GM18498 (cell line): ENCODE data around the gene RTEL1.

Source experiments
- ATAC-seq: cut with Tn5 transposase; IDR thresholded peaks from one replicate; pipeline ENCODE4 v1.9.1; 2021; ENCODE audit warnings: mild to moderate bottlenecking, moderate library complexity; ENCODE audit not compliant: unreplicated experiment

The RTEL1 gene

DNA sequence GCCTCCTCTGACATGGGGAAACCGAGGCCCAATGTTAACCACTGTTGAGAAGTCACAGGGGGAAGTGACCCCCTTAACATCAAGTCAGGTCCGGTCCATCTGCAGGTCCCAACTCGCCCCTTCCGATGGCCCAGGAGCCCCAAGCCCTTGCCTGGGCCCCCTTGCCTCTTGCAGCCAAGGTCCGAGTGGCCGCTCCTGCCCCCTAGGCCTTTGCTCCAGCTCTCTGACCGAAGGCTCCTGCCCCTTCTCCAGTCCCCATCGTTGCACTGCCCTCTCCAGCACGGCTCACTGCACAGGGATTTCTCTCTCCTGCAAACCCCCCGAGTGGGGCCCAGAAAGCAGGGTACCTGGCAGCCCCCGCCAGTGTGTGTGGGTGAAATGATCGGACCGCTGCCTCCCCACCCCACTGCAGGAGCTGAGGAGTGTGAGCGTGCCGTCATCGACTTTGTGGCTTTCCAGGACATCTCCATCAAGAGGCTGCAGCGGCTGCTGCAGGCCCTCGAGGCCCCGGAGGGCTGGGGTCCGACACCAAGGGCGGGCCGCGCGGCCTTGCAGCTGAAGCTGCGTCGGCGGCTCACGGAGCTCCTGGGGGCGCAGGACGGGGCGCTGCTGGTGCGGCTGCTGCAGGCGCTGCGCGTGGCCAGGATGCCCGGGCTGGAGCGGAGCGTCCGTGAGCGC lies 39.9 kb downstream of the RTEL1 start:
- no peak for ATAC-seq

DNA sequence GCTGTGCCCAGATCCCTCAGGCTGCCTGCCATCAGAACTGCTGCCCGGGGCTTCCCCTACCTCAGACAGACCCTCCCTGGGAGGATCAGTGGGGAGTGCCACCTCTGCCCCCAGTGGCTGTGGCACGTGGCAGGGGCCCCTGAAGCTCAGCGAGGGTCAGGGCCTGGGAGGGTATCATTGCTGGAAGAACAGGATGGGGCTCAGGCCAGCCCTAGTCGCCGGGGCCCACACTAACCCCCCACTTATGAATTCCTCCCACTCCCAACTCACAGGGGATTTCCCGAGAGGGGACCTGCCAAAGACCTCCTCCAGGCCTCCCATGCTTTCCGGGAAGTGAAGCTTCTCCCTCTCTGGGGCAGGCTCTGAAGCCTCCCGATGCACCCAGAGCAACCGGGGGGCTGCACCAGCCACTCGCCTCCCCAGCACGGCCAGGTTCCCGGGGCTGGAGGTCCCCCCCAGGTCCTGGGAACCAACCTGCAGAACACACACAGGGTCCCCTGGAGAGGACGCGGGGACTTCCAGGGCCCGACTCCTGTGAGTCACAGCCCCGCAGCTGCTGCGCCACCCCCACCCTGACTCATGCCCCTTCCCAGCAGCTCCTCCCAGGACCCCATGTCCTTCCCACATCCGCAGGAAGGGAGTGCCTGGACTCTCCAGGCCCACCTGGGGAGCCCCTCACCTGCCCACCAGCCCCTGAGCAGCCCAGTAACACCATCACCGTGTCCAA lies 40.8 kb downstream of the RTEL1 start:
- no peak for ATAC-seq

DNA sequence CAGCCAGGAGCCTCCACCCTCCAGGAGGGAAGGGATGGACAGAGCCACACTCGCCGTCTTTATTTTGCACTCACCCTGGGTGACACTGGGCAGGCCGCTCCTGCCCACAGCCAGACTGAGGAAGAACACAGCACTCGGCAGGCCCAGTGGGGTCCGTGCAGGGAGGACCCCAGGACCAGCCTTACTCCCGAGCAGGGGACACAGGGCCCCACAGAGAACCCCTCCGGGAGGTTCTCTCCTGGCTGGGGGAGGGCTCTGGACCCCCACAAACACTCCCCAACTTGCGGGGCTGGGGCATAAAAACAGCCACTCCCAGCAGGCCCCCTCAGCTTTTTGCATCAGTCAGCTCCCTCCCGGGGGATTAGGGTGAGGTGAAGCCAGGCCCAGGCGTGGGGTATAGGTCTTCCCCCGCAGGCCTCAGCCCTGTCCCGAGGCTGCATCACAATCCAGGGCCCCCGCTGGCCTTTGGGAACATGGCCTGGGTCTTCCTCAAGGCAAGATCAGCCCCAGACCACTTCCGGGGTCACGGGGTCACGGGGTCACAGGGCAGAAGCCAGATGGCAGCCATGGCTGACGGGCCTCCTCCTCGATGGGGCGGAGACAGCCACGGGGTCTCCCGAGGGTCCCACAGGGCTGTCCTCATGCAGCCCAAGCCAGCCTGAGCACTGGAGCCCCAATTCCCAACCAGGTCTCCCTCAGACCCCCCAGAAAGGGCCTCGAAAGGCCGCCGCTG lies 41.5 kb downstream of the RTEL1 start:
- ATAC-seq: no peak

DNA sequence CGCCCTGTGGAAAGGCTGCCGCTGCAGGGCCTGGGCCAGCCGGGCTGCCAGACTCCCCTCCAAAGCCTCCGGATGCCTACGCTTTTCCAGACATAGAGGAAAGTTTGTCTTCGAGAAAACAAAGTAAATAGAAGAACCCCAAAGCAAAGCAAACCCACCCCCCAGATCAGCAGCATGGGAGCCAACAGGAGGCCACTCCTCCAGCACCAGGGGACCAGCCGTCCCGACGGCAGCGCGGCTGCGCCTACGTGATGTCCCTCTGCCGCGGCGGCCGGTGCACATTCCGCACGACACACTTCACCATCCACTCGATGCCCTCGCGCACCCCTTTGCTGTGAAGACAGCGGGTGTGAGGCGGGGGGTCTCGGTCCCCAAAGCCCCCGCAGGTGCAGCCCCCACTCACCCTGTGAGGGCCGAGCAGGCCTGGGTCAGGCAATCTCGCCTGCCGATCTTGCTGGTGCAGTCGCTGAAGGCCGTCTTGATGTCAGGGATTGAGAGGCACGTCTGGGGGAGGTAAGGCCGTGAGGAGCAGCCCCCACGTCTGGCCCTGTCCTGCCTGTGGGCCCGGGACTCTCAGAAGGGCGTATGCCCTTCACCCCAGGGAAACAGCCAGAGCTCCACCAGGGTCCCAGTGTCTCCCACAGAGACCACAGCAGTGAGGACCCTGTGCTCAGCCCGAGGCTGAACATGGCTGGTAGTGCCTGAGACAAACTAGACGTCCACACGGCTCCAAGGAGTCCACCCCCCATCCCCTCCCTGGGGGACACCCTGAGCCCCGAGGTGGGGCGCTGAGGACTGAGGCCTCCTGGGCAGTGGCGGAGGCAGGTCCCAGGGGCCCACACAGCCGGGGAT lies 42.3 kb downstream of the RTEL1 start:
- no peak for ATAC-seq

DNA sequence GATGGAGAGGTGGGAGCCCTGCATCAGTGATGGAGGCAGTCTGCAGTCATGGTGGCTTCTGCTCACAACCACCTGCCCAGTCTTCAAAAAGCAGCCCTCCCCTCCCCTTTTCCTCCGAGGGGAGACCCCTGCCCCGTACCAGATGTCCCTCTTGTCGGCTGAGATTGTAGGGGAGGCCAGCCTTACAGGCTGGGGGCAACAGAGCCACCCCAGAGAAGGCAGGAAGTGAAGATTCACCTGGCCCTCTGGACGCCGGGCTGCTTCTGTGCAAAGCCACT lies 42.9 kb downstream of the RTEL1 start:
- ATAC-seq: no peak

DNA sequence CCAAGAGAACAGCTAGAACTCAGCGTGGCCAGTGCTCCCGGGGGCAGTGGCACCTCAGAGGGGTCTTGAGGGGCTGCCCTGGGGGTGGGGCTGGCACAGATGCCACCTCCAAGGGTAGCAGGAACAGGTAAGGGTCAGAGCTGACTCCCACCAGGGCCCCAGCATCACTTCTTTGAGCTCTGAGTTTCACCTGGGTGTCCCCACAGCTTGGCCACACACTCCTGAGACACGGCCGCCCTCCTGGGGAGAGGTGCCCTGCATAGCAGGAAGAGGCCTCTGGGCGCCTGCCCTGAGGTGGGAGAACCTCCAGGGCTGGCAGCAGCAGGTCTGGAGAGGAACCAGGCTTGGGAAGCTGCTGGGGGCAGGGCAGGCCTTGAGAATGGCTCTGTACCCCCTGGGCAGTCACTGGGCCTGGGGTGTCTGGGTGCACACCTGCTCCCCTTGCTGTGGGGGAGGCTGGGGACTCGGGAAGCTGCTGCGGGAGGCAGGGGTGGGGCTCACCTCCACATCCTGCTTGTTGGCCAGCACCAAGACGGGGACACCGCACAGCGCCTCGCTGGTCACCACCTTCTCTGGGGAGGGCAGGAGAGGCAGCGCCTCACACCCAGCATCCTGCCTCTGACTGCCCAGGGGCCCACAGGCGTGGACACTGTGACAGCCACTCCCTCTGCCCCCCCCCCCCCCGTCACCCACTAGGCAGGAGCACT lies 43.4 kb downstream of the RTEL1 start:
- no peak for ATAC-seq

DNA sequence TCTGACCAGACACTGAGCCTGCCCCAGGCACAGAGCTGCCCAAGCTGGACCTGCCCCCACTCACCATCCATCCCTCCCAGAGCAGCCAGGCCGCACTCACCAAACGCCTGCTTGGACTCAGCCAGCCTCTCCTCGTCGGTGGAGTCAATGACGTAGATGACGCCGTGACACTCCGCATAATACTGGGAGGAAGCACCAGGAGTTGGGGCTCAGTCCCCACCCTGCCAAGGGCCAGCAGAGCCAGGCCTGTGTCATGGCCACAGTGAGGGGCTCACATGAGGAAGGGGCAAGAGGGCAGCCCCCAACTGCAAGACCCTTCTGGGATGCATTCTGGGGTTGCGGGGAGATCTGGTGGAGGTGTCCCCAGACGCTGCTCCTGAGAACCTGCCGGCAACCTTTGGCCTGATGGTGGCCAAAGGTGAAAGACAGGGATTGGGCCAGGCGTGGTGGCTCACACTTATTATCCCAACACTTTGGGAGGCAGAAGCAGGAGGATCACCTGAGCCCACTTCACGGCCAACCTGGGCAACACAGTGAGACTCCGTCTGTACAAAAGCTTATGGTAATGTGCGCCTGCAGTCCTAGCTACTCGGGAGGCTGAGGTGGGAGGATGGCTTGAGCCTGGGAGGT lies 44.0 kb downstream of the RTEL1 start:
- ATAC-seq: no peak

DNA sequence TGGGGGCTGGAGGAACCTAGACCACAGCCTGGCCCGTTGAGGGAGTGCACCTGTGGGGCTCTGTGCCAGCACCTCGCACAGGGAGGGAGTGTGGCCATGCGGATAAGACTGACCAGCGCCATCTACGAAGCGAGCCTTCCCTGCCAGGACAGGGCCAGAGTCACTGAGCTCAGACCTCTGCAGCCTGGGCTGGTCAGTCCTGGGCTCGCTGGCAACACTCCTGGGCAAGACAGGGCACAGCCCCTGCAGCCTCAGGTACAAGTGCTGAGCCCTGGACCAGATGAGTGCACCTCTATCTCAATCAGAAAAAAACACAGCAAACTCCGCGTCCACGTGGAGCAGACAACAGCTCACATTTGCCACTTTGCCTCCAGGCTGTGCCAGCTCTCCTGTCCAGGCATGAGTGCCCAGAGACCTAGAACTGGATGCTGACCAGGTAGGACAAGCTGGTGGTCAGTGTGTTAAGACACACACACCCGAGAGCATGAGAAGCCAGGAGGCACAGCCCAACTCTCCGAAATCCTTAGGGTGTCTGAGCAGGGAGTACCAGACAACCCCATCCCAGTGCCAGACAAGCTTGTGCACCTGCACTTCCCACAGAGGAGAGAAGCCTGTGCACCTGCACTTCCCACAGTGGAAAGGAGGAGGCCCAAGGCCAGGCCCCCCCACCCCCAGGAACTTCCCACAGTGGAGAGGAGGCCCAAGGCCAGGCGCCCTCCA lies 44.8 kb downstream of the RTEL1 start:
- ATAC-seq: no peak

DNA sequence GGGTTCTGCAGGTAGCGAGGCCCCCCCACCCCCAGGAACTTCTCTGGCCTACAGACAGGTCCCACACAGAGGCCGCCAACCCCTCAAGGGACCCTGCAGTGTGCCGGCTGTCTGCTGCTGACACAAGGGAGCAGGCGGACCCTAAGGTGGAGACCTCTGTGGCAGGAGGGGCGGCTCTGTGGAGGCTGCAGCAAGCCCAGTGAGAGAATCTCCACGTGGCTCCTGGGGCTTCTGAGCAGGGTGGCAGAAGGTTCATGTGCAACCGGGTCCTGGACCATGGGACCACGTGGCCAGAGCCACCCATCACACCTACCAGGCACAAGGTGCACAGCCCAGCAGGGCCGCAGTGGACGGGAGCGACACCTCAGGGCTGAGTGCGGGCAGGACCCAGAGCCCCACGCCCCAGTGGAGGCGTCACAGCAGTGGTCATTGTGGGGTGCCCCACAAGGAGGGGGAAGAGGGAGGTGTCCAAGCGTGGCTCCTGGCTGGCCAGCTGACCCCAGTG lies 45.4 kb downstream of the RTEL1 start:
- no peak for ATAC-seq

DNA sequence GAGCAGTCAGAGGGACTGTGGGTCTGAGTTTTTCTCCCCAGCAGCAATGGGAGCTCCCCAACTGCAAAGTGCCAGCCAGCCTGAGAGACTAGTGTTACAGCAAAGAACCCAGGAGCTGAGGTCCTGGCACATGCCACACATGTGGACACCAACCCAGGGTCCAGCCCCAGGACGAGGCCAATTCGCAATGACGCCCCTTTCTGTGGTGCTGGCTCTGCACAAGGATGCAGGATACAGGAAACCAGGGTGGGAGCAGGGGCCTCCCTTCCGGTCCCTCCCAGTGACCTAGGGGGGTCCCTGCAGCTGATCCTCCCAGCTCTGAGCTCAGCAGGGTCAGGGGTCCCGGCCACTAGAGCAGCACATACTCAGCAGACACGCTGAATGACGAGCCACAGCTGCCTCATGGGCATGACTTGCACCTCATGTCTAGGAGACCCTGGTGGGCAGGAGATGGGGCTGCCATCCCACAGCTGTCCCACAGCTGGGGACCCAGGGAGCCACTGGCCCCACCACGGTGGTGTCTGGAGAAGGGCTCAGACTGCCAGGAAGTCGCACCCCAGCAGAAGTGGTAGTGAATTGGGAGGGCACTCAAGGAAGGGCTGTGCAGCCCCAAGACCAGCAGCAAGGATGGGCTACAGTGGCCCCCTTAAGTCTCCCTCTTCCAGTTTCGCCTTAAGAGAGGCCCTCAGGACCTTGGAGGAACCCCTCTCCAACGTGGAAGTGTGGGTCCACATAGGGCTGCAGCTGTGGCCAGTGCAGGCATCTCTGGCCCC lies 46.0 kb downstream of the RTEL1 start:
- ATAC-seq: no peak

DNA sequence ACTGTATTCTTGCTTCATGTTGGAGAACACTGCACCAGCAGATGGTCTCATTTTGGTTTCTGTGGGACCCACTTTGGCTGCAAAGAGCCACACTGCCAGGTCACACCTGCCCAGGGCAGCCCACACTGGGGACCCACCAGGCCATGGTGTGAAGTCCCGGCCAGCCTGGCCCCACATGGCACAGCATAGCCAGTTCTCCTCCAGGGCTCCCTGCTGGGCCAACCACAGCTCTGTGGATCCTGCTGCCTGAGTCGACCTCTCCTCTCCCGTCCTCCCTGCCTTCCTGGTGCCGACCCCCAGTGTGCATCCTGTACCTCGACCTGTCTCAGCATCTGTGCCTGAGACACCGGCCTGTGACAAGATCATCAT lies 46.6 kb downstream of the RTEL1 start:
- ATAC-seq: no peak

DNA sequence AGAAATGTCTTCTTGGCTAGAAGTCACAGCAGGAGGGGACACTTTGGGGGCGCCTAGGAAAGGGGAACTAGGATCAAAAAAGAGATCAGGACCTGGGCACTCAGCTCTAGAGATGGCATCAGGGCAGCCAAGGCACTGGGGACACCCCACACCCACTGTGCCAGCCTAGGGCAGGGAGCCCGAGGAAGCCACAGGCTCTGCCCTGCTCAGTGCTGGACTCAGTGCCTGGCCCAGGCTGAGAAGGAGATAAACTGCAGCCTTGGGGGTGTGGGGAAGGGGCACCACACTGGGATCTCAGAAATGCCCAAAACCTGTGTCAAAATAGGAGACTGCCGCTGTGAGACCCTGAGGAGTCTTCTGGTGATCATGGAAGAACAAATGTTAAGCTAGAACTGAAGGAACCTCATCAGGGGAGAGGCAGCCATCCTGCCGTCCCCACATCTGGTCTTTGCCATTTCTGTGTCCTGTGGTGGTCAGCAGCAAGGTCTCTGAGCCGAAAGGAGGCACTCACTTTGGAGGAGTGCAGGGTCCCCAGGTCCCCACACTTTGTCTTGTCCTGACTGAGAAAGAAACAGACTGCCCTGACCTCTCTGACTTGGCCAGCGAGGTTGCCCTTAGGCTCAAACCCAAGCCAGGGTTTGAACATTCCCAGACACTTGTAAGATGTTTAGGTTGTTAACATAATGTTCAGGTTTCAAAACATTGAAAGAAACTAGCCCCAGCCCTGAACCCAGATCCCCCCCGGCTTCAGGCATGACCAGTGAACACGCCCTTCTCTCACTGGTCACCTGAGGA lies 47.3 kb downstream of the RTEL1 start:
- no peak for ATAC-seq

DNA sequence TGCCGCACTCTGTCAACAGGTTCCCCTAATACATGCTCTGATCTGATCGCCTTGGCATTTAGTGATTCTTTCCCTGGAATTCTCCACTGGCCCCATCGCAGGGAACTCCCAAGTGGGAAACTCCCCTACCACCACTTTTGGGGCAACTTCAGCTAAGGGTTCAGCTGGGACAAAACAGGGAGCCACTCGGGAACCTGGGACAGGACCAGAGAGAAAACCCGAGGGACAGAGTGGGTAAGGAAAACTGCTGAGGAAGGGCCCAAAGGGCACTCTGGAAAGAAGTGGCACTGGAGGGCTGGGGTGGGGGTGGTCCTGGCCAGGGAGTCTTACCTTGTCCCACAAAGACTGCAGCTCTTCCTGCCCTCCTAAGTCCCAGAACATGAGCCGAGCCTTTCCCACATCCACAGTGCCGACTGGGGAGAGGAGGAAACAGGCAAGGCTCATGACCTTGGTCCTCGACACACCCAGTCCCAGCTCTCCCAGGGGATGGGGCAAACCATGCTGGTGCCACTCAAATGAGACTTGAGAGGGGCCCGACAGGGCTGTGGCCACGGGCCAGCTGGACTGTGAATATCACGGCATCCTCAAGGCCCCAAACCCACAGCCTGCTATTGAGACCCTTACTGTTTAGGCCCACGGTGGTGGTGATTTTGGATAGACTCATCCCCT lies 48.0 kb downstream of the RTEL1 start:
- ATAC-seq: no peak

DNA sequence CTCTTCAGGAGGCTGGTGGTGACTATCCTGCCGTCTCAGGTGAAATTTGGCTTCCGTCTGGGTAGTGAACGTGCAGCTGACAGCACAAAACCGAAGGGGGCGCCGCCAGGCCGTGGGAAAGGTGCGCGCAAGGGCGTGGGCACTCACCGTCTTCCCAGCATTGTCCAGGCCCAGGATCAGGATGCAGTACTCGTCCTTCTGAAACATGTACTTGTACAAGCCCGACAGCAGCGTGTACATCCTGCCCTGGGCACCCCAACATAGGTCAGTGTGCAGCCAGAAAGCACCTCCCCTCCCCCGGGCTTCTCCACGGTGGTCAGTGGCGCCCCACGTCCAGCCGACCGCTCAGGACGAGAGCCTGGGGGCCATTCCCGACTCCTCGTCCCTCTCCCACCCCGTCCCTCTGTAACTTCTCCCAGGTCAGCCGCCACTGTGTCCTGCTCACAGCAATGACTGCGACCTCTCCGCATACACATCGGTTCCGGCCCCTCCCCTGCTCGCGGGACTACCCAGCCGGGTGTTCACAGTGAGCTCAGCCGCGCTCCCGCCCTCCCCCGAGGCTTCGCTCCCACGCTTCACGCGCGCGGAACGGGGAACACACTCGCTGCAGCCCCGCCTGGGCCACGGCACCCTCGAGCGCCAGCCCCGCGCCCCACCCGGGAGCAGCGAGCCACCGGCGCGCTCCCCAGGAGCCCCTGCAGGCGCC lies 48.9 kb downstream of the RTEL1 start:
- ATAC-seq: peak; percentile 36

DNA sequence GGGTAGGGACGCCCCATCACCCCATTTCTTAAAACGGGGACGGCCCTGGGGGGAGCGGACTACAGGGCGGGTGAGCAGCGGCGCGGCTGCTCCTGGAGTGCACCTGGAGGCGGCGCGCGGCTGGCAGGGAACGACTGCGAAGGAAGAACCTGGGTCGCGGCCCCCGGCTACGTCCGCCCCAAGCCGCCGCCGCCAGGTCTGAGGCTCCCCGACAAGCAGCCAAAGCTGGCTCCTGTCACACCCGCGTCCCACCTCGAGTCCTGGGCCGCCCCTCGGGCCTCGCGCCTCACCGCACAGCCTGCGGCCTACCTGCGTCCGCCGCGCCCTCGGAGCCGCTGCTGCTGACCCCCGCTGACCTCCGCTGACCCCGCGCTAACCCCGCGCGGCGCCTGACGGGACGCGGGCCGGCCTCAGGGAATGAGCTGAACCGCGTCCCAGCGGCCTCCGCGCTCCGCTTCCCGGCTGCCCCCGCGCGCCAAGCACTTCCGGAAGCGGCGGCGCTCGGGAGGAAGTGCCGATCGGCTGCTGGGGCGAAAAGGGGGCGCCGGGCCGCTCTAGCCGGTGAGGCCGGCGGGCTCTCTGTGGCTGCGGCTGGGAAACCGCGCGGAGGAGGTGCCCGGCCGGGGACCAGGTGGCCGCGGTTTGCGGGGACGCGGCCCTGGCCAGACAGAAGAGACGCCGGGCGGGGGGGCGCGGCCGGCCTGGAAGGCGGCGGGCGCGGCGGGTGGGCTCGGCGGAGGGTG lies 49.6 kb downstream of the RTEL1 start, which contains the start of the genes ARFRP1 and ZGPAT:
ARFRP1 (minus strand) TSS at position 419 of the 743 bp plus-strand sequence. CDS start 885 bp downstream, outside the sequence.
ZGPAT (plus strand) TSS at position 482 of the 743 bp plus-strand sequence. CDS start 542 bp downstream, outside the sequence.
- peak; percentile 74 for ATAC-seq
